ENCODE measurements around the gene DUOX1.

DNA sequence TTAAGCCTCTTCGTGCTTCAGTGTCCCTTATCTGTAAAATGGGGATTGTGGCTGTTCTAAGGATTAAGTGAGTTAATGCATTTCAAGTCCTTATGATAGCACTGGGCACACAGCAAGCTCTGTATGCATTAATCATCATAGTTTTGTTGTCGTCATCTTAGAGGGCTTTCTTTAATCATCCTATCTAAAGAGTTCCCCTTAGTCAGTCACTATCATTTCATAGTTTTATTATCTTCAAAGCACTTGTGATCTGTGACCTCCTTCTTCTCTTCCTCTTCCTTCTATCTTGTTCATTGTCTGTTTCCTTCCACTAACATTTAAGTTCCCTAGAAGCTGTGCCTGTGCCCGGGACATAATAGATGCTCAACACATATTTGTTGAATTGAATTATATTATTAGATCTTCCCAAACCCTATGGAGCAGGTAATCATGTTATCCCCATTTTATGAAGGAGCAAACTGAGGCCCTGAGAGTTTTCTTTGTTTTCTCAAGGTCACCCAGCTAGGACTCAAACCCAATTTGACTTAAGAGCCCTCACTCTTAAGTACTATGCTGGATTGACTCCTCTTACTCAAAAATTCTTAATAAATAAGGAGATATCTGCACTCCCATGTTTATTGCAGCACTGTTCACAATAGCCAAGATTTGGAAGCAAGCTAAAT, 40.0 kb upstream of the DUOX1 start:
- TF ChIP-seq, protein P1, sequence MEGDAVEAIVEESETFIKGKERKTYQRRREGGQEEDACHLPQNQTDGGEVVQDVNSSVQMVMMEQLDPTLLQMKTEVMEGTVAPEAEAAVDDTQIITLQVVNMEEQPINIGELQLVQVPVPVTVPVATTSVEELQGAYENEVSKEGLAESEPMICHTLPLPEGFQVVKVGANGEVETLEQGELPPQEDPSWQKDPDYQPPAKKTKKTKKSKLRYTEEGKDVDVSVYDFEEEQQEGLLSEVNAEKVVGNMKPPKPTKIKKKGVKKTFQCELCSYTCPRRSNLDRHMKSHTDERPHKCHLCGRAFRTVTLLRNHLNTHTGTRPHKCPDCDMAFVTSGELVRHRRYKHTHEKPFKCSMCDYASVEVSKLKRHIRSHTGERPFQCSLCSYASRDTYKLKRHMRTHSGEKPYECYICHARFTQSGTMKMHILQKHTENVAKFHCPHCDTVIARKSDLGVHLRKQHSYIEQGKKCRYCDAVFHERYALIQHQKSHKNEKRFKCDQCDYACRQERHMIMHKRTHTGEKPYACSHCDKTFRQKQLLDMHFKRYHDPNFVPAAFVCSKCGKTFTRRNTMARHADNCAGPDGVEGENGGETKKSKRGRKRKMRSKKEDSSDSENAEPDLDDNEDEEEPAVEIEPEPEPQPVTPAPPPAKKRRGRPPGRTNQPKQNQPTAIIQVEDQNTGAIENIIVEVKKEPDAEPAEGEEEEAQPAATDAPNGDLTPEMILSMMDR (IDR thresholded peaks at IDR 0.05; ENCODE audit: extremely low read depth in 1 of 2, insufficient read depth in 1 of 2, low read depth in 1 of 2, low read length in 2 of 2), result no peak
- TF ChIP-seq POLR2AphosphoS5 (IDR thresholded peaks at IDR 0.05; ENCODE audit: insufficient read depth, low read depth, low read length) (no peak), POLR2A (IDR thresholded peaks at IDR 0.05; ENCODE audit: low read depth, low read length) (no peak), EZH2 (IDR thresholded peaks at IDR 0.05; ENCODE audit: borderline replicate concordance, low read depth, low read length, severe bottlenecking) (no peak), FOS (IDR thresholded peaks at IDR 0.05; ENCODE audit: borderline replicate concordance, insufficient read depth, low read length) (no peak), JUN (IDR thresholded peaks at IDR 0.05; ENCODE audit: borderline replicate concordance, insufficient read depth, insufficient read length, low read depth) (no peak)
- TF ChIP-seq, protein P2, sequence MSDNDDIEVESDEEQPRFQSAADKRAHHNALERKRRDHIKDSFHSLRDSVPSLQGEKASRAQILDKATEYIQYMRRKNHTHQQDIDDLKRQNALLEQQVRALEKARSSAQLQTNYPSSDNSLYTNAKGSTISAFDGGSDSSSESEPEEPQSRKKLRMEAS (IDR thresholded peaks at IDR 0.05; ENCODE audit: insufficient read depth, insufficient read length), result no peak
